ENCODE results near the gene ART4.

- TF ChIP-seq CTCF (IDR thresholded peaks at IDR 0.05) (no peak), POLR2A (IDR thresholded peaks at IDR 0.05) (no peak)
These were observed 16.3 kb downstream of the ART4 start for GRCh38 chr12:14827043-14827442.
